Inferior parietal cortex (tissue), 1 donor: ENCODE results near the gene DCUN1D2.
"Not testable (repeated sequence)": the region's sequence is repeated elsewhere in the genome, so short reads cannot be mapped to it uniquely, and the experiment has no call there.

Experiments used
- DNase-seq: peaks from one replicate; pipeline ENCODE4 v3.0.0-alpha.2; 2016; ENCODE audit errors: extremely low spot score

DCUN1D2 gene

GRCh38 chr13:113489549-113490495 is 689 bp downstream of the DCUN1D2 start:
- peak; percentile 11 for DNase-seq

- DNase-seq, result no peak
Measured at GRCh38 chr13:113489171-113489548, 1.4 kb downstream of the DCUN1D2 start.

DNA sequence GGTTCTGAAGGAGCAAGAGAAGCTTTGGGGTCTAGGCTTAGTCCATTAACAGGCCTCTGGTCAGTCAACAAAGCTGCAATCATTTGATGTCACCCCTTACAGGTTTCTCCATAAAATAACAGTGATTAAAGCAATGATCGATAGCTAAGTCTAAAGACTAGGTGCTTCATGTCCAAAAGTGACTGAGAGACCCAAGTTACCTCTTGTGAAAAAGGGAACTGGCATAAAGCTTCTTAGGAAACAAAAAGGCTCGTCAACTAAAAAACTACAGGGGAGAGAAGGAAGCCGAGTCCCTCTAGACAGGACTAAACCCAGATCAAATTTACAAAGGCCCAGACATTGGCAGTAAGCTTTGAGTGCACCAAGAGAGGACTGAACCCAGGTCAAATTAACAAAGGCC is 2.2 kb downstream of the DCUN1D2 start:
- DNase-seq, result no peak

DNA sequence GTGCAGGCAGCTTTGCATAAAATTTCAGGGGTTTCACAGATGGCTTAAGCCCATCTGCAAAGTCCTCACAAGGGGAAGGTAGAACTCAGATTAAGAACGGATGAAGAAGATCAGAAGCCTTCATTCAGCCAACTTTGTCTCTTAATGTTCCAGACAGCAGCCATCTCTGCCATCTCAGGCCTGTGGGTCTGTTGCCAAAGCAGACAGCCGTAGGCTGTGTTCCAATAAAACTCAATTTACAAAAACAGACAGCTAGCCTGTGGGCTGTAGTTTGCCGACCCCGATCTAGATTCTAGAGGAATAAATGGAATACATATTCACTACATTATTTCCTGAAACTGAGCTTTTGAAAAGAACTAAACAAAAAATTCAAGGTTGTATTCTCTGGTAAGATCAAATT is 3.8 kb downstream of the DCUN1D2 start:
- no peak for DNase-seq

DNA sequence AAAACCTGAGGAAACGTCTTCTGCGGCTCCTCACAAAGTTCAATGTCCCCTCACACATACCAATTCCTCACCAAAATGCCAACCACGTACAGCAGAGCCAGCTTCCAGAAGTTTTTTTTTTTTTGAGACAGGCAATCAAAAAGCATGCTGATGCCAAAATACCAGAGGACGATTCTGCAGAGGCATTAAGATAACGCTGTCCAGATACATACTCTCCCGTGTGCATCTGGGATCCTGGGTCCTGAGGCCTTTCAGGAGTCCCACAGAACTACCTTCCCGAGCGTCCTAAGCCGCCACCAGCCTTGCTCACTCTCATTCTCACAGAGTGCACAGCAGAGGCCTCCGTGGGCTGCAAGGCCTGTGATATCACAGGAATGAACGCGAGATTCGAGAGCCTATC is 5.0 kb downstream of the DCUN1D2 start:
- DNase-seq, result no peak

DNA sequence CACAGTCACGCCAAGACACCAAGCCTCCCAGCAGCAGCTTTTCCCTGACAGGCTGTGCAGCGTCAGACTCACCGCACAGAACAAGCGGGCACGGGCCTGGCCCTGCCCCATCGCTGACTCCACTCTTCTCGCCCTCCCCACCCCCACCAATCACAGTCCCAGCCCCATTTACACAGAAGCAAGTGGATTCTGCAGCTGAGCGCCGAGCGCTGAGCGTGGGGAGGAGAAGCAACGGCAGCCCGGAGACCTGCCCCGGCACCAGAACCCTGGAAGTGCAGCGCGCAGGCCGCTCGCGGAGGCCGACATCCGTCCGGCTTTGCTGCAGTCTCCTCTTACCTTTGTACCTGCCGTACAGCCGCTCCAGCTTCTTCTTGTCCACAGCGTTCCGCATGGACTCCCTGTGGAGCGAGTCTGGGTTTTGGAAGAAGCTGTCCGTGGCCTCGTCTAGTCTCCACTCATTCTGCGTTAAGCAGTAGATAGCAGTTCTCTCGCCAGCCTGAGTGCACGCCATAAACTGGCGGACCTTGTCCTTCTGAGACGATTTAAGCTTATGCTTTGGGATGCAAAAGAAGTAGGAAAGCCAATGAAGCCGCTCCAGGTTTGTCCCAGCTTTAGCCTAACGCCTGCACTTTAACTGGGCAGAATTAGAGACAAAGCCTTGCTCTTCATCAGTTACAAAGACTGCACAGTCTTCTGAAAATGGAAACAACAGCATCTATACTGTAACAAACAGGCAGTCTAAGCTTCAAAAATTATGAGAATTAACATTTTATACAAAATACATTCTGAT is 6.8 kb downstream of the DCUN1D2 start:
- DNase-seq, result no peak

- no peak for DNase-seq
Measured at GRCh38 chr13:113483081-113483480, 7.4 kb downstream of the DCUN1D2 start.

DNA sequence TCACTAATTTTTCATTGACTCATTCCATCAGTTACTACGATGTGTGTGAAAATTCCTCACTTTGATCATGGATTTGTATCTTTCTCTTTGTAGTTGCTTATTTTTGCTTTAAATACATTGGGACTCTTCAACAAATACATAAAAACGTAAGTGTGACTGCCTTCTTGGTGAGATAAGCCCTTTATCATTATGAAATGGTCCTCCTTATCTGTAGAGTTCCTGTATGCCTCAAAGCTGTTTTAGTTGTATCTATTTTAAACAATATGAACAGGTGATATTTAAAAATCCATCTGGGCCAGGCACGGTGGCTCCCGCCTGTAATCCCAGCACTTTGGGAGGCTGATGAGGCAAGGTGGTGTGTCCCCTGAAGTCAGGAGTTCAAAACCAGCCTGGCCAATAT is 11.3 kb downstream of the DCUN1D2 start:
- DNase-seq, result no peak

GRCh38 chr13:113477724-113478123 is 12.8 kb downstream of the DCUN1D2 start:
- DNase-seq, result no peak

GRCh38 chr13:113476811-113477210 is 13.7 kb downstream of the DCUN1D2 start:
- DNase-seq, result no peak

DNA sequence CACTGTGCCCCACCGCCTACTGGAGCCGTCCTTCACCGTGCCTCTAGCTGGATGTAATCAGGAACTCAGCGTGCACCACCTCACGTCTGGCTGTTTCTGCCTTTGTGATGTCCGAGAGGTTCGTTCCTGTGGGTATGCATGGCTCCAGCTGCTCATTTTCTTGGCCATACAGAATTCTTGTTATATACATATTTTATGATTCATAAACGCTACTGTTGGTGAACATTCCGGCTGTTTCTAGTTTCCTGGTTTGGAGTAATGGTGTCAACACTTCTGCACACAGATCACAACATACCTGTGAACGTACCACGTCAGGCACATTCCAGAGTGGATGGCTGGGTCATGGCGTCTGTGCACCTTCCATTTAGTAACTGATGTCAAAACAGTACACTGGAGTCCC is 14.6 kb downstream of the DCUN1D2 start:
- DNase-seq, result no peak

DNA sequence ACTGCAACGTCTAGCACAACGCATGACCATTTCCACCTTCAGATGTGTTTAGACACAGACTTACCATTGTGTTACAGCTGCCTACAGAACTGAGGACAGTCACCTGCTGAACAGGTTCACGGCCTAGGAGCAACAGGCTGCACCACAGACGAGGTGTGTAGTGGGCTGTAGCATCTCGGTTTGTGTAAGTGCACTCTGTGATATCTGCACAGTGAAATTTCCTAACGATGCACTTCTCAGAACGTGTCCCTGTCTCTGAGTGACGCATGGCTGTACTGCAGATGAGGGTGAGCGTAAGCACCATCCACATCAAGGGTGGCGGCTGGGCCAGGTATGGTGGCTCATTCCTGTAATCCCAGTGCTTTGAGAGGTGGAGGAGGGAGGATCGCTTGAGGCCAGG is 15.2 kb downstream of the DCUN1D2 start:
- no peak for DNase-seq

DNA sequence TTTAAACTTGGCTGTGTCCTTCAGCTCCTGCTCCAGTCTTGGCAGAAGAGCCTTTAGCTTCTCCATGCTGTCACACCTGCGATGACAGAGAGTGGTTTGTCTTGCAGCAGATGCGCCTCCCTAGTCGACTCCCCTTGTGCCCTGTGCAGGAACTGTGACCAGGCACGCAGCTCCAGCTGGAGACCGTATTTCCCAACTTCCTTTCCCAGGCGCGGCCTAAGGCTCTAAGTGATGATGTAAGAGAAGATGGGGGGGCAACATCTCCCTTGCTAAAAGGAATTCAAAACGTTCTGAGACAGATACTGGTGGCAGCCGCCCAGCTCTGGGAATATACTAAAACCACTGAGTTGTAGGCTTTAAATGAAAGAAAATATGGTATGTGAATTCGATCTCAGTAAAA is 16.3 kb downstream of the DCUN1D2 start:
- no peak for DNase-seq

- no peak for DNase-seq
Measured at GRCh38 chr13:113472355-113473025, 18.0 kb downstream of the DCUN1D2 start.

DNA sequence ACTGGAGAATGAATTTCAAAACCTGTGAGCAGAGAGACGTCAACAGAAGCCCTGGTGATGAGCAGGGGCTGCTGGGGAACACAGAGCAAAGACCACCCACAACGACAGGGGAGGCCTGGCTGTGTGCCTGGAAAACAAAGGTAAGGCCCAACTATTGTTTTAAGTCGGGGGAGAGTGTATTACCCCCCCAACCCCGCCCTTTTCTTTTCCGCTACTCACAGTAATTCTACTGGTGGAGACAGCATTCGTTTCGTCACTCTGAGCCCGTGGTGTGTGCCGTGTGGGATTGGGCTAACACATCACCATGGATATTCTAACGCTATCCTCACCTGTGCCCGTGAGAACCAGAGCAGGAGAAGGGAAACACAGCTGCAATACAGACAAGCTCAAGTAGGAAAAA is 18.7 kb downstream of the DCUN1D2 start:
- no peak for DNase-seq

DNA sequence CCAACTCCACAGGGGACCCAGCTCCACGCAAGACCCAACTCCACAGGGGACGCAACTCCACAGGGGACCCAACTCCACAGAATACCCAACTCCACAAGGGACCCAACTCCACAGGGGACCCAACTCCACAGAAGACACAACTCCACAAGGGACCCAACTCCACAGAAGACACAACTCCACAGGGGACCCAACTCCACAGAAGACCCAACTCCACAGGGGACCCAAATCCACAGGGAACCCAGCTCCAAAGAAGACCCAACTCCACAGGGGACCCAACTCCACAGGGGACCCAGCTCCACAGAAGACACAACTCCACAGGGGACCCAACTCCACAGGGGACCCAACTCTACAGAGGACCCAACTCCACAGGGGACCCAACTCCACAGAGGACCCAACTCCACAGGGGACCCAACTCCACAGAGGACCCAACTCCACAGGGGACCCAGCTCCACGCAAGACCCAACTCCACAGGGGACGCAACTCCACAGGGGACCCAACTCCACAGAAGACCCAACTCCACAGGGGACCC is 19.8 kb downstream of the DCUN1D2 start:
- DNase-seq, result not testable (repeated sequence)

DNA sequence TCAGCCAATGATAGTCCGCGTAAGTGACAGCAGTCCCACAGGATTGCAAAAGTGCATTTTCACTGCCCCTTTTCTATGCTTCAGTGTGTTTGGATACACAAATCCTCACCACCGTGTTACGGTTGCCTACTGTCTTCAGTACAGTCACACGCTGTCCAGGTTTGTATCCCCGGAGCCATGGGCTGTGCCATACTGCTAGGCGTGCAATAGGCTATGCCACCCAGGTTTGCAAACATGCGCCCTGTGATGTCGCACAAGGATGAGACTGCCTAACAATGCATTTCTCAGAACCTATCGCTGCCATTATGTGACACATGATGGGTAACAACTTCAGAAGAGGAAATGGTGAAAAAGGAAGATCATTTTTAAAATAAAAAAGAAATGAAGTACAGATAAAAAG is 20.4 kb downstream of the DCUN1D2 start:
- no peak for DNase-seq

DNA sequence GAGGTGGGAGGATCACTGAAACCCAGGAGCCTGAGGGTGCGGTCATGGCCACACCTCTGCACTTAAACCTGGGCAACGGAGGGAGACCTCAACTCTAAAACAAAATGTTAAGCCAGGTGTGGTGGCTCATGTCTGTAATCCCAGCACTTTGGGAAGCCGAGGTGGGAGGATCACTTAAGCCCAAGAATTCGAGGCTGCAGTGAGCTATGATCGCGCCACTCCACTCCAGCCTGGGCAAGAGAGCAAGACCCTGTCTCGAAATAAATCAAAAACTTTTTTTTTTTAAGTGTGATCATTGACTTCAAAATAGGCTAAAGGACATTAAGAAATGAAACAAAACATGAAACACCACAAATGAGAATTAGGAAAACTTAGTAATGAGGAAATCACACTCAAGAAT is 20.9 kb downstream of the DCUN1D2 start:
- no peak for DNase-seq

- no peak for DNase-seq
Measured at GRCh38 chr13:113468472-113469201, 21.9 kb downstream of the DCUN1D2 start.

DNA sequence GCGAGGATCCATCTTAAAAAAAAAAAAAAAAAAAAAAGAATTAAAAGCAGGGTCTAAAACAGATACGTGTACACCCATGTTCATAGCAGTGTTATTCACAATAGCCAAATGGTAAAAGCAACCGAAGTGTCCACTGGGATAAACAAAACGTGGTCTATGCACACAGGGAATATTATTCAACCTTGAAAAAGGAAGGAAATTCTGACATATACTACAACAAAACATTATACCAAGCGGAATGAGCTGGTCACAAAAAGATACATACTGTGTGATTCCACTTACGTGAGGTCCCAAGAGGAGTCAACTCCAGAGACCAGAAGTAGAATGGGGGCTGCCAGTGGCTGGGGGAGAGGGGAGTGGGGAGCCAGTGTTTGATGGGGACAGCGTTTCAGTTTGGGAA is 22.5 kb downstream of the DCUN1D2 start:
- no peak for DNase-seq

GRCh38 chr13:113466383-113466782 is 24.1 kb downstream of the DCUN1D2 start:
- DNase-seq, result no peak
